Fibroblast of peridontal ligament (primary cell): ENCODE measurements around the gene NKD2.
"Not testable (repeated sequence)": the region's sequence is repeated elsewhere in the genome, so short reads cannot be mapped to it uniquely, and the experiment has no call there.

Experiments used
- DNase-seq: peaks from one replicate; pipeline ENCODE4 v3.0.0-alpha.2; 2010; ENCODE audit errors: extremely low read depth

The NKD2 gene

GRCh38 chr5:1057485-1058082, 49.0 kb downstream of the NKD2 start:
- DNase-seq: no peak

GRCh38 chr5:1058083-1058945, 49.7 kb downstream of the NKD2 start:
- no peak for DNase-seq

GRCh38 chr5:1058988-1059883, 50.6 kb downstream of the NKD2 start:
- DNase-seq: no peak

- DNase-seq: no peak
Measured at GRCh38 chr5:1059884-1060263, 51.3 kb downstream of the NKD2 start.

DNA sequence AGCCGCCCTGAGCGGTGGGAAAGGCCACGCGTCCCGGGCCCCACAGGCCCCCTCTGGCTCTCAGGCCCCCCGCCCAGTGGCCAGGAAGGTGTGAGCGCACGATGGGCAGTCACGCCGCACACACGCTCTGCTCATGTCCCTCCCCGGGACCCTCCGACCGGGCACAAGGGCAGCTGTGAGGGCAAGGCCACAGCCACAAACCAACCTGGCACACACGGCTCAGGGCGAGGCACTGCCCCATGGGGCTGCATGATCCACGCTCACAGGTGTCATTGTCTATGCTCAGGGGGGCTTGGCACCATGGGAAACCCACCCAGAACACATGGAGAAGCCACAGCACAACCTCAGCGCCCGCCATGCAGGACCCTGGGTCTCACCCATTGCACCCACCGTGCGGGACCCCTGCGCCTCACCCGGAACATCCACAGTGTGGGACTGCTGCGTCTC, 52.0 kb downstream of the NKD2 start:
- DNase-seq: no peak

DNA sequence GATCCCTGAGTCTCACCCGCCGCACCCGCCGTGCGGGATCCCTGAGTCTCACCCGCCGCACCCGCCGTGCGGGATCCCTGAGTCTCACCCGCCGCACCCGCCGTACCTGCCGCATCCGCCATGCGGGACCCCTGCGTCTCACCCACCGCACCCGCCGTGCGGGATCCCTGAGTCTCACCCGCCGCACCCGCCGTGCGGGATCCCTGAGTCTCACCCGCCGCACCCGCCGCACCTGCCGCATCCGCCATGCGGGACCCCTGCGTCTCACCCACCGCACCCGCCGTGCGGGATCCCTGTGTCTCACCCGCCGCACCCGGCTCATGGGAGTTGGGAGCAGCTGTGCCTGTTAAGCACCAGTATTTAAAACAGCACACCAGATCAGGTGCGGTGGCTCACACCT, 52.7 kb downstream of the NKD2 start:
- not testable (repeated sequence) for DNase-seq

GRCh38 chr5:1061916-1062315, 53.3 kb downstream of the NKD2 start:
- DNase-seq: no peak

DNA sequence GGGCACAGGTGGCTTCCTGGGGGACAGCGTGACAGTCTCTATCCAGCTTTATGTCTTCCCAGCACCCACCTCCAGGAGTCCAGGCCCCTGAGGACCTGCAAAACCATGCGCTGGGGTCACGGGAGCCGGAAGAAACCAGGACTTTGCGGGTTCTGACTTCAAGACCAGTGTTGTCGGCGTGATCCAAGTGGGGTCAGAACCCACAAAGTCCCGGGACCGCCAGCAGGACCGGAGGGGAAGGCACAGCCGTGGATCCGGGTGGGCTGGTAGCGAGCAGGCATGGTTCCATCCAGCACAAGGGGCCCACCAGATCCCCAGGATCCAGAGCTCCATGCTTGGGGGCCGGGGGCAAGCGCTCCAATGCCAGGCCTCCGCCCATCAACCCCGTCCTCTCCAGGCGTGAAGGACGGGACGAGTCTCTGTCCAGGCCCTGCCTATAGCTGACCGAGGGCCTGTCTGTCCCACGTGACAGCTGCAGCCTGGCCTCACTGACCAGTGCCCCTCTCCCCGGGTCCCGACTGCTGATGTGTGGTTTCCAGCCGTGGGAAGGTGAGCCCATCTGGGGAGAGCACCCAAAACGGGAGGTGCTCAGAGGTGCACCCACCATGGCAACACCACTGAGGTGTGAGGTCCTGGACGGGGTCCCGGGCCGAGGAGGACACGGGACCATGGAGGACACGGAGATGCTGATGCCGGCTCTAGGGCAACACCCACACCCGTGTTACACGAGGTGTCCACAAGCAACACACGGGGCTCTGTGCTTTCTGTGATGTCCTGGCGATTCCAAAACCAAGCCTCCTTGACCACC, 54.4 kb downstream of the NKD2 start:
- DNase-seq: no peak

DNA sequence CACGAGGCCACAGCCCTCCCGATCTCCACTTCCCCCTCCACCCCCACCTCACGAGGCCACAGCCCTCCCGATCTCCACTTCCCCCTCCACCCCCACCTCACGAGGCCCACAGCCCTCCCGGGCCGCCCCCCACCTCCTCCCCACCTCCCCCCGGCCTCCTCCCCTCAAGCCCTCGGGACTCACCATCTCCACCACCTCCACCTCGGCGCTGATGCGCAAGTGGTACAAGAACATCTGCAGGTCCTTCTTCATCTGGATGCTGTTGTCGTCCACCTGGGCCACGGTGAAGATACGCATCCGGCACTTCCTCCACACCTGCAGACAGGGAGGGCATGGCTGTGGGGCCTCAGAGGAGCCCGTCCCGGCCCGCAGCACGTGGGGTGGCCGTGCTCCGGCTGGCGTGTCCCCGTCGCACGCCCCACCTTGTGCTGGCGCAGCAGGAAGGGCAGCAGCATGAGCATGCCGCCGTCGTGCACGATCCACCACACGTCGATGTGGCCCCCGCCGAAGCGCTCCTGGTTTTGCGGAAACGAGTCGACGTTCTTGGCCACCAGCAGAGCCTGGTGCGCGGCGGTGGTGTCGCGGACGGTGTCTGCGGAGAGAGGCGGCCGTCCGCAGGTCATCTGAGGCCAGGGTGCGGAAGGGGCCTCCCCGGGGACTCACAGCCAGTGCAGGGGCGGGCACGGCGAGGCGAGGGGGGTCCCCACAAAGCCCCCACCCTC, 55.2 kb downstream of the NKD2 start:
- DNase-seq: no peak

DNA sequence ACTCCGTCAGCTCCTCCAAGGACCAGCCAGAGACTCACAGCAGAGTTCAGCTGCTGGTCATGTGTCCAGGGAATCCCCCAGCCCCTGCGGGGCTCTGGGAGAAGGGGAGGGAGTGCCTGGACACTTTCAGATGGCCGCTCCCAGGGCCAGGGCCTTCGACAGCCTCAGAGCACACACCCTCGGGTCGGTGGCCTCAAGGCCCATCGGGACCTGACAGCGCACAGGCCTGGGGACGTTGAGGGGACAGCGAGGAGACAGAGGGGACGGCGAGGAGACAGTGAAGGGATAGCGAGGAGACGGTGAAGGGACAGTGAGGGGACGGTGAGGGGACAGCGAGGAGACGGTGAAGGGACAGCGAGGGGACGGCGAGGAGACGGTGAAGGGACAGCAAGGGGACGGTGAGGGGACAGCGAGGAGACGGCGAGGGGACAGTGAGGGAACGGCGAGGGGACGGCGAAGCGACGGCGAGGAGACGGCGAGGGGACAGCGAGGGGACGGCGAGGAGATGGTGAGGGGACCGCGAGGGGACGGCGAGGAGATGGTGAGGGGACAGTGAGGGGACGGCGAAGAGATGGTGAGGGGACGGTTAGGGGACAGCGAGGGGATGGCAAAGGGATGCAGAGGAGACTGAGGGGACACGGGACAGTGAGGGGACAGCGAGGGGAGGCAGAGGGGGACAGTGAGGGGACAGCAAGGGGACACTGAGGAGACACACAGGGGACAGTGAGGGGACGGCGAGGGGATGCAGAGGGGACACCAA, 56.0 kb downstream of the NKD2 start:
- no peak for DNase-seq

DNA sequence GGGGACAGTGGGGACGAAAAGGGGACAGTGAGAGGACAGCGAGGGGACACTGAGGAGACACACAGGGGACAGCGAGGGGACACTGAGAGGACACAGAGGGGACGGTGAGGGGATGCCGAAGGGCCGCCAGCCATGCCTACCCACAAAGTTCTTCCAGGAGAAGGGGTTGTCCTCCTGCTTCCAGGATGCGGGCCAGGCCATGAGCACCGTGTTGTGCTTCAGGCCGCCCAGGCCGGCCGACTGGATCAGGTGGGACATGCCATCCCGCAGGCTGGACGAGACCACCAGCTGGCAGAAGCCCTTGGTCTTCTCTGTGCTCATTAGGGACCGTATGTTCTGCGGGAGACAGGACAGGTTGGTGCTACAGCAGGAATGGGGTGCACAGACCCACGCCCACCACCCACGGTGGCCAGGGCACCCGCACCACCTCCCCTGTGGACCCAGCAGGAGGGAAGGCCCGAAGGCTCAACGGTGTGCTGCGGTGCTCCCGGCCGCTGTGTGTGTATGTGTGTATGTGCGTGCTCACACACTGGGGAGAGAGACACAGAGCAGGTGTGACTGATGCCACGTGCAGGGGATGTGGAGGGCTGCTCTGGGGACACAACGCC, 56.6 kb downstream of the NKD2 start:
- no peak for DNase-seq

DNA sequence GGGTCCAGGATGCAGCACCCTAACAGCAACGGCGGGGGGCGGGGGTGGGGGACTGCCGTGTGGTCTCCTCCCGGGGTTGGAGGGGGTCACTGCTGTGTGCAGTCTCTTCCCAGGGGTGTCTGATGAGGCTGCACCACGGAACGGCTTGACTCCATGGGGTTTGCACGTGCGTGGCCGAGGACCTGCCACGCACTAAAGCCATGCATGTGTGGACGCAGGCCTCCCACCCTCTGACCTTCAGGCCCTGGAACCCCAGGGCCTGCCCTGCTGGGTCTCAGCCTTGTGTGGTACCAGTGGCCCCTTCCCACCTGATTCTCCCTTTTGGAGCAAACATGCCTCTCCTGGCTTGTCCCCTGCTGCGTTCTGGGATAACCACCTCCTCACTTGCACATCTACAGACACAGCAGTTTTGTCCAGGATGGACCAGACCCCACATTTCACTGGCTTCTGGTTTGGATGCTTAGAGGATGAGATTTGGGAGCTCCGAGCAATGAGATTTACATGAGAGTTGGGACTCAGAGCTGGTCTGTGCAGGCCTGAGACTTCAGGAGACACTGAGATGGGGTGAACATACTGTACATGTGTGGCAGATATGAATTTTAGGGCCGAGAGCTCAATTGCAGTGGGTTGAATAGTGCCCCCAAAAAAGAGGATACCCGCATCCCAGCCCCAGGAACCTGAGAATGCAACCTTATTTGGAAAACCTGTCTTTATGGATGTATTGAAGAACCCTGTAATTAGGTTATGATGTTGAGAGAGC, 57.5 kb downstream of the NKD2 start:
- DNase-seq: no peak

- DNase-seq: no peak
Measured at GRCh38 chr5:1066676-1067075, 58.1 kb downstream of the NKD2 start.

- no peak for DNase-seq
Measured at GRCh38 chr5:1067141-1068121, 58.8 kb downstream of the NKD2 start.

DNA sequence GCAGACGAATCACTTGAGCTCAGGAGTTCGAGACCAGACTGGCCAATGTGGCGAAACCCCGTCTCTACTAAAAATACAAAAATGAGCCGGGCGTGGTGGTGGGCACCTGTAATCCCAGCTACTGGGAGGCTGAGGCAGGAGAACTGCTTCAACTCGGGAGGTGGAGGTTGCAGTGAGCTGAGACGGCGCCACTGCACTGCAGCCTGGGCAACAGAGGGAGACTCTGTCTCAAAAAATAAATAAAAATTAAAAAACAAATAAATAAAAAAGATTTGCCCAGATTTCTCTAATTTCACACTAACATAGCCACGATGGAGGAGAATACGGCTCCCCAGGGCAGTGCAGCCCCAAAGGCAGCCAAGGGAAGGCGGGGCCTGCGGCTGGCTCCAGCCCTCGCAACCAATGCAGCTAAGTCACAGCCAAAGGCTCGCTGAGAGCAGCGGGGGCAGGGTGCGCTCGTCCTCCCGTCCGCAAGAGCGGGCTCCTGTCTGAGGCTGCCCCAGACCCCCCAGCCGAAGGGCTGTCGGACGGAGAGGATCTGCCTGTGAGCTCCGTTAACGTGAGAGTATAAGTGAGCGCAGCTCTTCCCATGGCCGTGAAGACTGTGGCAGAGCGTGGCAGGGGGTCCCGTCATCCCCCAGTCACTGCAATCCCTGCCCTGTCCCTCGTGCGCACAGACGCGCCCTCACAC, 59.7 kb downstream of the NKD2 start:
- DNase-seq: no peak

GRCh38 chr5:1068895-1069719, 60.5 kb downstream of the NKD2 start:
- no peak for DNase-seq
